Heart left ventricle (tissue), 13 donors: ENCODE data around the gene DNAH7.

Source experiments
- POLR2A ChIP-seq, 2 donors: fragments of 450-650 bp; IDR thresholded peaks; one replicate each; pipeline ENCODE4 v1.6.1; 2017; ENCODE audit warnings: antibody characterized with exemption in 2 of 2, mild to moderate bottlenecking in 2 of 2, moderate library complexity in 2 of 2
- TF ChIP-seq, protein P1 (sequence below), 12 donors: fragments of 200-600 bp; sonication (generic) in 4 of 12; IDR thresholded peaks; one replicate each; pipeline versions ENCODE4 v1.5.0 to v1.8.0; 2018 to 2022; ENCODE audit warnings: antibody characterized with exemption in 12 of 12, mild to moderate bottlenecking in 5 of 12
- donor health status: ischemic (EF 13 %, LVEDD 7.1; RV severe dilation, severe dysfunction).
- donor health status: DM: no; HTN: yes; CAD: no.
- donor health status: DM: no; HTN: no; CAD: no.
- donor health status: ischemic (EF 25% LVEDD 6.9; RV normal size, moderate dysfunction).
- donor health status: ischemic (EF 25% LVEDD 5.7; RV mildly dilated, moderate dysfunction).
- donor health status: ischemic (EF 35%, LVEDD 5.7; RV mildly dilated, moderate dysfunction).
- donor health status: nonischemic (EF 11% LVEDD 7.7; RV severe dilation, severe dysfunction).
- donor health status: DM: yes; HTN: yes; CAD: no.
- donor health status: PGD.
- donor health status: ischemic (EF 29% LVEDD 5.4; RV normal size, mild dysfunction).
- donor health status: nonischemic (EF 23%, LVEDD 6.1; RV moderate dilation, normal function).

GRCh38 chr2:195879153-195879552 lies 189.5 kb downstream of the DNAH7 start:
- TF ChIP-seq, protein P1, sequence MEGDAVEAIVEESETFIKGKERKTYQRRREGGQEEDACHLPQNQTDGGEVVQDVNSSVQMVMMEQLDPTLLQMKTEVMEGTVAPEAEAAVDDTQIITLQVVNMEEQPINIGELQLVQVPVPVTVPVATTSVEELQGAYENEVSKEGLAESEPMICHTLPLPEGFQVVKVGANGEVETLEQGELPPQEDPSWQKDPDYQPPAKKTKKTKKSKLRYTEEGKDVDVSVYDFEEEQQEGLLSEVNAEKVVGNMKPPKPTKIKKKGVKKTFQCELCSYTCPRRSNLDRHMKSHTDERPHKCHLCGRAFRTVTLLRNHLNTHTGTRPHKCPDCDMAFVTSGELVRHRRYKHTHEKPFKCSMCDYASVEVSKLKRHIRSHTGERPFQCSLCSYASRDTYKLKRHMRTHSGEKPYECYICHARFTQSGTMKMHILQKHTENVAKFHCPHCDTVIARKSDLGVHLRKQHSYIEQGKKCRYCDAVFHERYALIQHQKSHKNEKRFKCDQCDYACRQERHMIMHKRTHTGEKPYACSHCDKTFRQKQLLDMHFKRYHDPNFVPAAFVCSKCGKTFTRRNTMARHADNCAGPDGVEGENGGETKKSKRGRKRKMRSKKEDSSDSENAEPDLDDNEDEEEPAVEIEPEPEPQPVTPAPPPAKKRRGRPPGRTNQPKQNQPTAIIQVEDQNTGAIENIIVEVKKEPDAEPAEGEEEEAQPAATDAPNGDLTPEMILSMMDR (IDR thresholded peaks at IDR 0.05), result no peak
- no peak for TF ChIP-seq POLR2A (IDR thresholded peaks at IDR 0.05)
